ENCODE data around the gene KDM3A.
A peak's percentile ranks its signal among the peaks of the same experiment; 100 is the strongest.

KDM3A gene

GRCh38 chr2:86436328-86436727, 4.8 kb upstream of the KDM3A start:
- H3K27me3 ChIP-seq (ENCODE audit: insufficient read depth, low read length) = no peaks in the 10 kb centered on the region
- no peak overlapping the region for H3K4me2 ChIP-seq (ENCODE audit: low read length)
- H4K91ac ChIP-seq (ENCODE audit: low read depth, low read length) = no peak overlapping the region
- no peak overlapping the region for H2BK12ac ChIP-seq (ENCODE audit: low read length)
- H3K79me1 ChIP-seq (ENCODE audit: low read length) = peaks cover 4% of the 10 kb centered on the region
- H3K4me1 ChIP-seq (ENCODE audit: control insufficient read depth in 1 of 2, insufficient read depth in 2 of 2, low read length in 2 of 2) = no peaks in the 10 kb centered on the region
- H3K18ac ChIP-seq (ENCODE audit: low read length) = no peak overlapping the region
- no peak overlapping the region for H3K4me3 ChIP-seq (ENCODE audit: low read depth, low read length)
- H3K27ac ChIP-seq (ENCODE audit: low read depth, low read length) = no peak overlapping the region
- H2BK120ac ChIP-seq (ENCODE audit: insufficient read depth, low read length, poor library complexity) = no peak overlapping the region
- H2AFZ ChIP-seq (ENCODE audit: insufficient read depth, low read length, poor library complexity) = no peak overlapping the region
- no peak for DNase-seq
- H3K79me2 ChIP-seq (ENCODE audit: control insufficient read depth, insufficient read depth, low read length, poor library complexity) = no peaks in the 10 kb centered on the region
- no peak overlapping the region for H2AK5ac ChIP-seq (ENCODE audit: low read length)
- no peak overlapping the region for H3K23ac ChIP-seq (ENCODE audit: low read length)
- no peak overlapping the region for H3K9ac ChIP-seq (ENCODE audit: low read length)
- no peak overlapping the region for H4K8ac ChIP-seq (ENCODE audit: low read depth, low read length)
- H2BK5ac ChIP-seq (ENCODE audit: low read depth, low read length, poor library complexity) = no peak overlapping the region
- H3K4ac ChIP-seq (ENCODE audit: low read depth, low read length) = no peak overlapping the region
- H3K14ac ChIP-seq (ENCODE audit: low read length) = no peak overlapping the region
- H4K12ac ChIP-seq (ENCODE audit: low read depth, low read length) = no peak overlapping the region
- H3K9me3 ChIP-seq (ENCODE audit: insufficient read depth, low read depth, low read length) = peaks cover 2% of the 10 kb centered on the region
- H3K36me3 ChIP-seq (ENCODE audit: control insufficient read depth in 1 of 2, insufficient read depth in 2 of 2, low read length in 2 of 2) = no peaks in the 10 kb centered on the region

GRCh38 chr2:86439879-86440630, 1.1 kb upstream of the KDM3A start:
- Histone ChIP-seq H3K4me3 (ENCODE audit: low read depth, low read length) (no peak overlapping the region), H2BK12ac (ENCODE audit: low read length) (no peak overlapping the region), H3K4me1 (ENCODE audit: control insufficient read depth in 1 of 2, insufficient read depth in 2 of 2, low read length in 2 of 2) (peaks cover 0 to 6% of the 10 kb centered on the region in 2 experiments), H3K4ac (ENCODE audit: low read depth, low read length) (no peak overlapping the region), H2BK5ac (ENCODE audit: low read depth, low read length, poor library complexity) (no peak overlapping the region), H3K9me3 (ENCODE audit: insufficient read depth, low read depth, low read length) (peaks cover 2% of the 10 kb centered on the region), H3K27me3 (ENCODE audit: insufficient read depth, low read length) (no peaks in the 10 kb centered on the region), H4K91ac (ENCODE audit: low read depth, low read length) (no peak overlapping the region), H3K4me2 (ENCODE audit: low read length) (no peak overlapping the region), H3K79me1 (ENCODE audit: low read length) (peaks cover 6% of the 10 kb centered on the region), H2BK120ac (ENCODE audit: insufficient read depth, low read length, poor library complexity) (no peak overlapping the region), H3K14ac (ENCODE audit: low read length) (no peak overlapping the region), H2AK5ac (ENCODE audit: low read length) (no peak overlapping the region), H3K27ac (ENCODE audit: low read depth, low read length) (no peak overlapping the region), H4K12ac (ENCODE audit: low read depth, low read length) (no peak overlapping the region), H2AFZ (ENCODE audit: insufficient read depth, low read length, poor library complexity) (no peak overlapping the region), H3K18ac (ENCODE audit: low read length) (no peak overlapping the region), H3K79me2 (ENCODE audit: control insufficient read depth, insufficient read depth, low read length, poor library complexity) (peaks cover 4% of the 10 kb centered on the region), H4K8ac (ENCODE audit: low read depth, low read length) (no peak overlapping the region), H3K9ac (ENCODE audit: low read length) (no peak overlapping the region), H3K36me3 (ENCODE audit: control insufficient read depth in 1 of 2, insufficient read depth in 2 of 2, low read length in 2 of 2) (peaks cover 0 to 3% of the 10 kb centered on the region in 2 experiments), H3K23ac (ENCODE audit: low read length) (no peak overlapping the region)
- WGBS (ENCODE audit: extremely low coverage, insufficient coverage, insufficient read length) = no CpG with 5 or more reads among the region's 3 CpGs
- no peak for DNase-seq

GRCh38 chr2:86441392-86441881, 266 bp downstream of the KDM3A start:
- H2BK12ac ChIP-seq (ENCODE audit: low read length) = no peak overlapping the region
- H3K27ac ChIP-seq (ENCODE audit: low read depth, low read length) = peak overlapping the region; percentile 89
- peaks cover 6% of the 10 kb centered on the region for H3K79me1 ChIP-seq (ENCODE audit: low read length)
- peaks cover 4% of the 10 kb centered on the region for H3K79me2 ChIP-seq (ENCODE audit: control insufficient read depth, insufficient read depth, low read length, poor library complexity)
- no peak overlapping the region for H2AK5ac ChIP-seq (ENCODE audit: low read length)
- H3K4me2 ChIP-seq (ENCODE audit: low read length) = peak overlapping the region; percentile 73
- no peak overlapping the region for H3K18ac ChIP-seq (ENCODE audit: low read length)
- peak overlapping the region; percentile 89 for H3K4me3 ChIP-seq (ENCODE audit: low read depth, low read length)
- H4K8ac ChIP-seq (ENCODE audit: low read depth, low read length) = no peak overlapping the region
- H4K12ac ChIP-seq (ENCODE audit: low read depth, low read length) = peak overlapping the region; percentile 73
- H3K27me3 ChIP-seq (ENCODE audit: insufficient read depth, low read length) = no peaks in the 10 kb centered on the region
- no CpG with 5 or more reads among the region's 59 CpGs for WGBS (ENCODE audit: extremely low coverage, insufficient coverage, insufficient read length)
- peaks cover 1 to 3% of the 10 kb centered on the region in 2 experiments for H3K36me3 ChIP-seq (ENCODE audit: control insufficient read depth in 1 of 2, insufficient read depth in 2 of 2, low read length in 2 of 2)
- no peak overlapping the region for H3K4ac ChIP-seq (ENCODE audit: low read depth, low read length)
- peak overlapping the region; percentile 75 for H2BK5ac ChIP-seq (ENCODE audit: low read depth, low read length, poor library complexity)
- H3K23ac ChIP-seq (ENCODE audit: low read length) = no peak overlapping the region
- DNase-seq = no peak
- H3K14ac ChIP-seq (ENCODE audit: low read length) = peak overlapping the region; percentile 64
- peak overlapping the region; percentile 86 for H3K9ac ChIP-seq (ENCODE audit: low read length)
- peak overlapping the region; percentile 92 for H2AFZ ChIP-seq (ENCODE audit: insufficient read depth, low read length, poor library complexity)
- H4K91ac ChIP-seq (ENCODE audit: low read depth, low read length) = peak overlapping the region; percentile 7
- H2BK120ac ChIP-seq (ENCODE audit: insufficient read depth, low read length, poor library complexity) = peak overlapping the region; percentile 57
- H3K4me1 ChIP-seq (ENCODE audit: control insufficient read depth in 1 of 2, insufficient read depth in 2 of 2, low read length in 2 of 2) = peaks cover 0 to 6% of the 10 kb centered on the region in 2 experiments
- H3K9me3 ChIP-seq (ENCODE audit: insufficient read depth, low read depth, low read length) = peaks cover 2% of the 10 kb centered on the region

- DNase-seq = peak; percentile 51 to 75
- Histone ChIP-seq H3K36me3 (ENCODE audit: control insufficient read depth in 1 of 2, insufficient read depth in 2 of 2, low read length in 2 of 2) (peaks cover 6% of the 10 kb centered on the region in 2 experiments), H3K4me1 (ENCODE audit: control insufficient read depth in 1 of 2, insufficient read depth in 2 of 2, low read length in 2 of 2) (peaks cover 0 to 6% of the 10 kb centered on the region in 2 experiments), H3K79me2 (ENCODE audit: control insufficient read depth, insufficient read depth, low read length, poor library complexity) (peaks cover 4% of the 10 kb centered on the region), H3K9me3 (ENCODE audit: insufficient read depth, low read depth, low read length) (no peaks in the 10 kb centered on the region), H4K8ac (ENCODE audit: low read depth, low read length) (peak overlapping the region; percentile 33), H3K4me2 (ENCODE audit: low read length) (peak overlapping the region; percentile 90), H2BK5ac (ENCODE audit: low read depth, low read length, poor library complexity) (no peak overlapping the region), H3K4me3 (ENCODE audit: low read depth, low read length) (peak overlapping the region; percentile 89), H2AFZ (ENCODE audit: insufficient read depth, low read length, poor library complexity) (peak overlapping the region; percentile 85), H2BK12ac (ENCODE audit: low read length) (peak overlapping the region; percentile 42), H3K23ac (ENCODE audit: low read length) (no peak overlapping the region), H2BK120ac (ENCODE audit: insufficient read depth, low read length, poor library complexity) (no peak overlapping the region), H3K9ac (ENCODE audit: low read length) (peak overlapping the region; percentile 24), H3K4ac (ENCODE audit: low read depth, low read length) (no peak overlapping the region), H4K12ac (ENCODE audit: low read depth, low read length) (peak overlapping the region; percentile 22), H3K27ac (ENCODE audit: low read depth, low read length) (peak overlapping the region; percentile 41), H2AK5ac (ENCODE audit: low read length) (no peak overlapping the region), H3K79me1 (ENCODE audit: low read length) (peaks cover 6% of the 10 kb centered on the region), H4K91ac (ENCODE audit: low read depth, low read length) (peak overlapping the region; percentile 2), H3K14ac (ENCODE audit: low read length) (peak overlapping the region; percentile 57), H3K27me3 (ENCODE audit: insufficient read depth, low read length) (no peaks in the 10 kb centered on the region), H3K18ac (ENCODE audit: low read length) (peak overlapping the region; percentile 60)
- WGBS (ENCODE audit: extremely low coverage, insufficient coverage, insufficient read length) = no CpG with 5 or more reads among the region's 53 CpGs
These were observed 891 bp downstream of the KDM3A start for GRCh38 chr2:86441882-86442641.
